ENCODE measurements around the gene KCNC4.

The KCNC4 gene

DNA sequence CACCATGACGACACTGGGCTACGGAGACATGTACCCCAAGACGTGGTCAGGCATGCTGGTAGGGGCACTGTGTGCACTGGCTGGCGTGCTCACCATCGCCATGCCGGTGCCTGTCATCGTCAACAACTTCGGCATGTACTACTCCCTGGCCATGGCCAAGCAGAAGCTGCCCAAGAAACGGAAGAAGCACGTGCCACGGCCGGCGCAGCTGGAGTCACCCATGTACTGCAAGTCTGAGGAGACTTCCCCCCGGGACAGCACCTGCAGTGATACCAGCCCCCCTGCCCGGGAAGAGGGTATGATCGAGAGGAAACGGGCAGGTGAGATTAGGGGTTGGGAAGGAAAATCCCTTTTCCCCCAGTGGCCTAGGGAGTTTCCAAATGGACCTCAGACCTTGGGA is 13.5 kb downstream of the KCNC4 start:
- no peak for DNase-seq (ENCODE audit: low read depth in 1 of 2, low spot score in 1 of 2)
- TF ChIP-seq, protein P1, sequence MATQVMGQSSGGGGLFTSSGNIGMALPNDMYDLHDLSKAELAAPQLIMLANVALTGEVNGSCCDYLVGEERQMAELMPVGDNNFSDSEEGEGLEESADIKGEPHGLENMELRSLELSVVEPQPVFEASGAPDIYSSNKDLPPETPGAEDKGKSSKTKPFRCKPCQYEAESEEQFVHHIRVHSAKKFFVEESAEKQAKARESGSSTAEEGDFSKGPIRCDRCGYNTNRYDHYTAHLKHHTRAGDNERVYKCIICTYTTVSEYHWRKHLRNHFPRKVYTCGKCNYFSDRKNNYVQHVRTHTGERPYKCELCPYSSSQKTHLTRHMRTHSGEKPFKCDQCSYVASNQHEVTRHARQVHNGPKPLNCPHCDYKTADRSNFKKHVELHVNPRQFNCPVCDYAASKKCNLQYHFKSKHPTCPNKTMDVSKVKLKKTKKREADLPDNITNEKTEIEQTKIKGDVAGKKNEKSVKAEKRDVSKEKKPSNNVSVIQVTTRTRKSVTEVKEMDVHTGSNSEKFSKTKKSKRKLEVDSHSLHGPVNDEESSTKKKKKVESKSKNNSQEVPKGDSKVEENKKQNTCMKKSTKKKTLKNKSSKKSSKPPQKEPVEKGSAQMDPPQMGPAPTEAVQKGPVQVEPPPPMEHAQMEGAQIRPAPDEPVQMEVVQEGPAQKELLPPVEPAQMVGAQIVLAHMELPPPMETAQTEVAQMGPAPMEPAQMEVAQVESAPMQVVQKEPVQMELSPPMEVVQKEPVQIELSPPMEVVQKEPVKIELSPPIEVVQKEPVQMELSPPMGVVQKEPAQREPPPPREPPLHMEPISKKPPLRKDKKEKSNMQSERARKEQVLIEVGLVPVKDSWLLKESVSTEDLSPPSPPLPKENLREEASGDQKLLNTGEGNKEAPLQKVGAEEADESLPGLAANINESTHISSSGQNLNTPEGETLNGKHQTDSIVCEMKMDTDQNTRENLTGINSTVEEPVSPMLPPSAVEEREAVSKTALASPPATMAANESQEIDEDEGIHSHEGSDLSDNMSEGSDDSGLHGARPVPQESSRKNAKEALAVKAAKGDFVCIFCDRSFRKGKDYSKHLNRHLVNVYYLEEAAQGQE (IDR thresholded peaks at IDR 0.05; ENCODE audit: insufficient replicate concordance, low read depth): no peak
- no peak for TF ChIP-seq POLR2AphosphoS5 (IDR thresholded peaks at IDR 0.05; ENCODE audit: low read depth)
- TF ChIP-seq SPI1 (IDR thresholded peaks at IDR 0.05; ENCODE audit: borderline replicate concordance, low read depth): no peak
- TF ChIP-seq, protein P2, sequence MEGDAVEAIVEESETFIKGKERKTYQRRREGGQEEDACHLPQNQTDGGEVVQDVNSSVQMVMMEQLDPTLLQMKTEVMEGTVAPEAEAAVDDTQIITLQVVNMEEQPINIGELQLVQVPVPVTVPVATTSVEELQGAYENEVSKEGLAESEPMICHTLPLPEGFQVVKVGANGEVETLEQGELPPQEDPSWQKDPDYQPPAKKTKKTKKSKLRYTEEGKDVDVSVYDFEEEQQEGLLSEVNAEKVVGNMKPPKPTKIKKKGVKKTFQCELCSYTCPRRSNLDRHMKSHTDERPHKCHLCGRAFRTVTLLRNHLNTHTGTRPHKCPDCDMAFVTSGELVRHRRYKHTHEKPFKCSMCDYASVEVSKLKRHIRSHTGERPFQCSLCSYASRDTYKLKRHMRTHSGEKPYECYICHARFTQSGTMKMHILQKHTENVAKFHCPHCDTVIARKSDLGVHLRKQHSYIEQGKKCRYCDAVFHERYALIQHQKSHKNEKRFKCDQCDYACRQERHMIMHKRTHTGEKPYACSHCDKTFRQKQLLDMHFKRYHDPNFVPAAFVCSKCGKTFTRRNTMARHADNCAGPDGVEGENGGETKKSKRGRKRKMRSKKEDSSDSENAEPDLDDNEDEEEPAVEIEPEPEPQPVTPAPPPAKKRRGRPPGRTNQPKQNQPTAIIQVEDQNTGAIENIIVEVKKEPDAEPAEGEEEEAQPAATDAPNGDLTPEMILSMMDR (IDR thresholded peaks at IDR 0.05; ENCODE audit: insufficient read depth, low read length): no peak
- no peak for TF ChIP-seq GABPA (IDR thresholded peaks at IDR 0.05; ENCODE audit: low read depth)
- Histone ChIP-seq H3K27ac (replicated peaks) (no peak overlapping the region), H3K27me3 (ENCODE audit: insufficient read depth, poor library complexity, severe bottlenecking) (no peaks in the 10 kb centered on the region), H3K4me3 (replicated peaks; ENCODE audit: insufficient read depth, low read length) (no peak overlapping the region)

- TF ChIP-seq, protein P2 (IDR thresholded peaks at IDR 0.05; ENCODE audit: insufficient read depth, low read length): no peak
- TF ChIP-seq SPI1 (IDR thresholded peaks at IDR 0.05; ENCODE audit: borderline replicate concordance, low read depth) (no peak), POLR2AphosphoS5 (IDR thresholded peaks at IDR 0.05; ENCODE audit: low read depth) (no peak), GABPA (IDR thresholded peaks at IDR 0.05; ENCODE audit: low read depth) (no peak)
- TF ChIP-seq, protein P1 (IDR thresholded peaks at IDR 0.05; ENCODE audit: insufficient replicate concordance, low read depth): no peak
- H3K27me3 ChIP-seq (ENCODE audit: insufficient read depth, poor library complexity, severe bottlenecking): no peaks in the 10 kb centered on the region
- no peak overlapping the region for H3K27ac ChIP-seq (replicated peaks)
- H3K4me3 ChIP-seq (replicated peaks; ENCODE audit: insufficient read depth, low read length): no peak overlapping the region
- no peak for DNase-seq (ENCODE audit: low read depth in 1 of 2, low spot score in 1 of 2)
Measured at GRCh38 chr1:110224240-110224995, 14.3 kb downstream of the KCNC4 start.

- TF ChIP-seq, protein P2 (IDR thresholded peaks at IDR 0.05; ENCODE audit: insufficient read depth, low read length): no peak
- TF ChIP-seq POLR2AphosphoS5 (IDR thresholded peaks at IDR 0.05; ENCODE audit: low read depth) (no peak), GABPA (IDR thresholded peaks at IDR 0.05; ENCODE audit: low read depth) (no peak), SPI1 (IDR thresholded peaks at IDR 0.05; ENCODE audit: borderline replicate concordance, low read depth) (no peak)
- TF ChIP-seq, protein P1 (IDR thresholded peaks at IDR 0.05; ENCODE audit: insufficient replicate concordance, low read depth): no peak
- no peak overlapping the region for H3K4me3 ChIP-seq (replicated peaks; ENCODE audit: insufficient read depth, low read length)
- no peaks in the 10 kb centered on the region for H3K27me3 ChIP-seq (ENCODE audit: insufficient read depth, poor library complexity, severe bottlenecking)
- DNase-seq (ENCODE audit: low read depth in 1 of 2, low spot score in 1 of 2): no peak
- no peak overlapping the region for H3K27ac ChIP-seq (replicated peaks)
Measured at GRCh38 chr1:110225212-110225611, 15.1 kb downstream of the KCNC4 start.
